Nephron progenitor cell (in vitro differentiated cells): Measurements from ENCODE around the gene PTGES3.

Source experiments
- DNase-seq: peaks from one replicate; pipeline ENCODE4 v3.0.0; 2021
- H3K27ac Mint-ChIP-seq: 2 replicates; pipeline ENCODE4 v1.8.0; 2021; ENCODE audit warnings: mild to moderate bottlenecking, moderate library complexity, mixed read lengths
- H3K27me3 Mint-ChIP-seq: 2 replicates; pipeline ENCODE4 v1.8.0; 2021; ENCODE audit warnings: mild to moderate bottlenecking, low read depth, mixed read lengths; ENCODE audit not compliant: poor library complexity
- H3K36me3 Mint-ChIP-seq: 2 replicates; pipeline ENCODE4 v1.8.0; 2021; ENCODE audit warnings: low read depth, mixed read lengths
- H3K4me1 Mint-ChIP-seq: 2 replicates; pipeline ENCODE4 v1.8.0; 2021; ENCODE audit warnings: mixed read lengths
- H3K4me3 Mint-ChIP-seq: 2 replicates; pipeline ENCODE4 v1.8.0; 2021; ENCODE audit warnings: mild to moderate bottlenecking, moderate library complexity, mixed read lengths
- H3K9me3 Mint-ChIP-seq: 2 replicates; pipeline ENCODE4 v1.8.0; 2021; ENCODE audit warnings: mild to moderate bottlenecking, moderate library complexity, mixed read lengths
- TF ChIP-seq, protein P1 (sequence below): fragments of 200-600 bp; sonication (generic); IDR thresholded peaks from 2 replicates; pipeline ENCODE4 v1.5.0; 2021; ENCODE audit warnings: antibody characterized with exemption

The PTGES3 gene

DNA sequence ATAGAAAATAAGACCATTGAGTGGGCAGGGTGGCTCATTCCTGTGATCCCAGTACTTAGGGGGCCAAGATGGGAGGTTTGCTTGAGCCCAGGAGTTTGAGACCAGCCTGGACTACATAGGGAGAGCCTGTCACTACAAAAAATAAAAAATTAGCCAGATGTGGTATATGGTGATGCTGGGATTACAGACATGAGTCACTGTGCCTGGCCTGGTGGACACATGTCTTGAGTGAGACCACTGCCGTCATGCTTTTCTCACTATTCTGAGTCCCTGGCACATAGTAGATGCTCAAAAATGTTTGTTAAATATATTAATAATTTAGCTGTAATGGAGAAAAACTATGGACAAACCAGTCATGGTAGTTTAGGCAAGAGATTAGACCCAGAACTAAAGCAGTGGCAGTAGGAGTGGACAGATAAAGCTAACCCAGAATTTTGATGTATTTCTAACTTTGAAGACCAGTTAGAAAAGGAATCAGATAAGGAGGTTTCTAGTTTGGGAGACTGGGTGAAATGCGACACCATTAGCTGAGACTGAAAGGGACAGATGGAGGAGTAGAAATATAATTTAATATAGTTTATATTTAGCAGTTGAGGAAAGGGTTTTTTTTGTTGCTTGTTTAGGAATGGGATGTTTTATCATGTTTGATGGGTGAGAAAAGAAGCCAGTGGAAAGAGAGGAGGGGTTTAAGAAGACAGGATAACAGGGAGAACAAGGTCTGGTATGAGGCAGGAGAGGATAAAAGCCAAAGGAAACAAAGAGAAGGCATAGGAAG lies 7.4 kb upstream of the PTGES3 start:
- DNase-seq: no peak
- H3K9me3 Mint-ChIP-seq: no peaks in the 10 kb centered on the region
- TF ChIP-seq, protein P1, sequence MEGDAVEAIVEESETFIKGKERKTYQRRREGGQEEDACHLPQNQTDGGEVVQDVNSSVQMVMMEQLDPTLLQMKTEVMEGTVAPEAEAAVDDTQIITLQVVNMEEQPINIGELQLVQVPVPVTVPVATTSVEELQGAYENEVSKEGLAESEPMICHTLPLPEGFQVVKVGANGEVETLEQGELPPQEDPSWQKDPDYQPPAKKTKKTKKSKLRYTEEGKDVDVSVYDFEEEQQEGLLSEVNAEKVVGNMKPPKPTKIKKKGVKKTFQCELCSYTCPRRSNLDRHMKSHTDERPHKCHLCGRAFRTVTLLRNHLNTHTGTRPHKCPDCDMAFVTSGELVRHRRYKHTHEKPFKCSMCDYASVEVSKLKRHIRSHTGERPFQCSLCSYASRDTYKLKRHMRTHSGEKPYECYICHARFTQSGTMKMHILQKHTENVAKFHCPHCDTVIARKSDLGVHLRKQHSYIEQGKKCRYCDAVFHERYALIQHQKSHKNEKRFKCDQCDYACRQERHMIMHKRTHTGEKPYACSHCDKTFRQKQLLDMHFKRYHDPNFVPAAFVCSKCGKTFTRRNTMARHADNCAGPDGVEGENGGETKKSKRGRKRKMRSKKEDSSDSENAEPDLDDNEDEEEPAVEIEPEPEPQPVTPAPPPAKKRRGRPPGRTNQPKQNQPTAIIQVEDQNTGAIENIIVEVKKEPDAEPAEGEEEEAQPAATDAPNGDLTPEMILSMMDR: no peak
- no peaks in the 10 kb centered on the region for H3K36me3 Mint-ChIP-seq
- no peak overlapping the region for H3K4me3 Mint-ChIP-seq
- H3K4me1 Mint-ChIP-seq: peaks cover 14% of the 10 kb centered on the region
- H3K27me3 Mint-ChIP-seq: peaks cover 5% of the 10 kb centered on the region
- H3K27ac Mint-ChIP-seq: peak overlapping the region; percentile 94

DNA sequence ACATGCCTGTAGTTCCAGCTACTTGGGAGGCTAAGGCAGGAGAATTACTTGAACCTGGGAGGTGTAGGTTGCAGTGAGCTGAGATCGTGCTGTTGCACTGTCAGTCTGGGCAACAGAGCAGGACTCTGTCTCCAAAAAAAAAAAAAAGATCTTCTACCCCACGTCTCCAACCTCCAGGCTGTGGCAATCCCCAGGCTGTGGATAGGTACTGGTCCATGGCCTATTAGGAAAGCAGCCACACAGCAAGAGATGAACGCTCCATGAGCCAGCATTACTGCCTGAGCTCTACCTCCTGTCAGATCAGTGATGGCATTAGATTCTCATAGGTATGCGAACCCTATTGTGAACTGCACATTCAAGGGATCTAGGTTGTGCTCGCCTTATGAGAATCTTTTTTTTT lies 6.1 kb upstream of the PTGES3 start:
- Mint-ChIP-seq H3K36me3 (no peaks in the 10 kb centered on the region), H3K4me3 (no peak overlapping the region), H3K4me1 (peaks cover 16% of the 10 kb centered on the region), H3K27ac (no peak overlapping the region), H3K9me3 (no peaks in the 10 kb centered on the region), H3K27me3 (peaks cover 3% of the 10 kb centered on the region)
- DNase-seq: no peak
- TF ChIP-seq, protein P1: no peak

DNA sequence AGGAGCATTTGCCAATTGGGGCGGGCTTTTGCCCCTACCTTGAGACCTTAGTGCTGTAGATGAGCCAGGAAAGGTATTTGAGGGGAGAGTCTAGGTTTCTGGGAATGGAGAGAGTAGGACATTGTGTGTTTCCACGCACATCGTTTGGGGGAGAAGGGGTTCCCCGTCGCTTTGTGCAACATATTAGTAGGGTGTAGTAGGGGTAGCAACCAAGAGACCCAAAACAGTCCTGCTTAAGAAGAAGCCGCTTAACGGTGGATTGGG lies 694 bp upstream of the PTGES3 start:
- TF ChIP-seq, protein P1: no peak
- DNase-seq: no peak
- Mint-ChIP-seq H3K27me3 (no peaks in the 10 kb centered on the region), H3K4me1 (peaks cover 34% of the 10 kb centered on the region), H3K27ac (peak overlapping the region; percentile 98), H3K4me3 (peak overlapping the region; percentile 98), H3K36me3 (peaks cover 21% of the 10 kb centered on the region), H3K9me3 (peaks cover 13% of the 10 kb centered on the region)

DNA sequence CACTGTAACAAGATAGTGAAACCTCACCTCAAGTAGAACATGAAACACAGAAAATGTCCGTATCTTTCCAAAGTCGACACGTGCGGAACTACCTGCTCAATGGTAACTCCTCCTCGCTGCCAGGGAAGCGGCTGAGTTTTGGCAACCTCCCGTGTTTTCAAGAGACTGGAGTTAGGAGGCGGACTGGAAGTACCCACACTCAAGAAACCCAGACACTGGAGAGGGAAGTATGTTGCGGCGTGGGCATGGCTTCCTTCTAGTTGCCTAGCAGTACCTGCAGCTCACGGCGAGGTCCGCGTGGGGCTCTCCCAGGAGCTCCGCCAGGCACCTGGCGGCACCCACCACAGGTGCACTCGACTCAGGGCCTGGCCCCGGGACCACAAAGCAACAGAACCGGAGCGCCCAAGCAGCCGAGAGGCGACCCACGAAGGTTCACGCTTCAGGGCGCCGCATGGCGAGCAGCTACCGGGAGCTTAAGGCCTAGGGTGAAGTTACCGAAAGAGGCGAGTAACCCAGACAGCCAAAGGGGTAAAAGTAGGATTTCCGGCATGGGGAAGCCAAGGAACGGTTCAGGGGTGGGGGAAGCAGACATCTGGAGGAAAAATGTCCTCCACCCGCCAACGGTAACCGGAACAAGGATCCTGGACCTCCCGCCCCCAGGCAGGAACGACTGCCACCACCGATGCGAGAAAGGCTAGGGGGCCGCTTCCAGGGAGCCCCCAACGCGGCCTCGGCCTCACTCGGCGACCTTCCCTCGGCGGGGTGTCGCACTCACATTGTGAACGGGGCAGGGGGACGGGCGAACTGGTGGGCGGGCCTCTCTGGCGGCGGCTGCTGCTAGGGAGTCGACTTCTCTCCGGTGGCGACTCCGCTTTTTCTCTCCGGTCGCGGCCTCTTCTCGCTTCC lies 608 bp downstream of the PTGES3 start:
- Mint-ChIP-seq H3K27ac (peak overlapping the region; percentile 100), H3K27me3 (no peaks in the 10 kb centered on the region), H3K4me1 (peaks cover 35% of the 10 kb centered on the region), H3K4me3 (peak overlapping the region; percentile 98), H3K9me3 (peaks cover 18% of the 10 kb centered on the region), H3K36me3 (peaks cover 29% of the 10 kb centered on the region)
- TF ChIP-seq, protein P1: no peak
- peak; percentile 40 for DNase-seq

DNA sequence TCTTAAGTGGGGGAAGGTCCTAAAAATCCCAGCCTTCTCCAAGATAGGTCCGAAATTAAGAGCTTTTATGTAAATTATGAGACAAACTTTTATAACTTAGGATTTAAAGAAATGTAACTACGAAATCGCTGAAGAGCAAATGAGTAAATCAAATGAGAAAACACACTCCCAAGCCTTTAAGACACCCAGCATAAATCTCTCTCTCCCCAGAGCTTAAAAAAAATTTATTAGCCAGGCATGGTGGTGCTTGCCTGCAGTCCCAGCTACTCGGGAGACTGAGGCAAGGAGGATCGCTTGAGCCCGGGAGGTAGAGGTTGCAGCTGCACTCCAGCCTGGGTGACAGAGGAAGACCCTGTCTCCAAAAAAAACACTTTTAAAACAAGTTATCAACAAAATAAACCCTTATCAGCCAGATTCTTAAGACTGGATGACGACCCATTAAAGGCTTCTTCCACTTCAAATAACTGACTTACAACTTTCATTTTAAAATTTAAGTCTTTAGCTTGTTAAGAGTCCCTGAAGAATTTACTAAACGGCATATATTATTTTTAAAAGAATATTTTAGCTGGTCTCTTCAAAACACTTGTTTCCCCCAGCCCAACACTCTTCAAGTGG lies 3.2 kb downstream of the PTGES3 start:
- H3K27ac Mint-ChIP-seq: peak overlapping the region; percentile 66
- H3K4me1 Mint-ChIP-seq: peaks cover 35% of the 10 kb centered on the region
- H3K36me3 Mint-ChIP-seq: peaks cover 51% of the 10 kb centered on the region
- no peaks in the 10 kb centered on the region for H3K27me3 Mint-ChIP-seq
- peak overlapping the region; percentile 77 for H3K4me3 Mint-ChIP-seq
- DNase-seq: no peak
- TF ChIP-seq, protein P1: no peak
- H3K9me3 Mint-ChIP-seq: peaks cover 18% of the 10 kb centered on the region
